HEK293 (cell line): Measurements from ENCODE around the gene RAI14.
"Not testable (repeated sequence)": the region's sequence is repeated elsewhere in the genome, so short reads cannot be mapped to it uniquely, and the experiment has no call there.

ENCODE experiments used
- CTCF ChIA-PET: fragments of 350-600 bp; formaldehyde crosslinking; extraction: SDS; loops from one replicate; lab custom pipeline; 2021; ENCODE audit warnings: antibody characterized with exemption; lab: Yijun Ruan, JAX
- POLR2A ChIA-PET: fragments of 300-600 bp; formaldehyde crosslinking; extraction: SDS; loops from one replicate; lab custom pipeline; 2020; ENCODE audit warnings: antibody characterized with exemption, inconsistent platforms; lab: Yijun Ruan, JAX
- H3K27ac ChIP-seq: fragments of 200-500 bp; sonication (Bioruptor generic); 2 replicates; pipeline ENCODE4 v1.5.1; 2014; ENCODE audit warnings: low read depth, low read length, control low read depth, inconsistent platforms; ENCODE audit errors: extremely low read depth
- H3K36me3 ChIP-seq, 2 experiments: fragments of 200-500 bp in 1 of 2; sonication (Bioruptor generic) in 1 of 2; 1 replicate in 1 of 2; 2 replicates in 1 of 2; pipeline ENCODE4 v1.5.1; 2014 to 2017; ENCODE audit warnings: inconsistent platforms in 2 of 2, low read length in 2 of 2; ENCODE audit not compliant: control insufficient read depth in 2 of 2, insufficient read depth in 1 of 2
- H3K4me1 ChIP-seq: fragments of 200-500 bp; sonication (Bioruptor generic); 2 replicates; pipeline ENCODE4 v1.5.1; 2014; ENCODE audit warnings: mild to moderate bottlenecking, low read length, inconsistent platforms; ENCODE audit not compliant: control insufficient read depth, insufficient read depth
- H3K4me3 ChIP-seq: 2 replicates; pipeline ENCODE4 v1.5.1; 2011; ENCODE audit warnings: low read depth, mild to moderate bottlenecking, control low read depth, low read length, moderate library complexity
- H3K9me3 ChIP-seq: fragments of 200-500 bp; sonication (Bioruptor generic); 2 replicates; pipeline ENCODE4 v1.5.1; 2014; ENCODE audit warnings: low read depth, low read length, inconsistent platforms; ENCODE audit not compliant: control insufficient read depth, insufficient read depth
- GLIS2 ChIP-seq: fragments of 450-650 bp; formaldehyde crosslinking; IDR thresholded peaks from 2 replicates; pipeline ENCODE4 v1.5.1; 2016; ENCODE audit warnings: missing biosample characterization, missing genetic modification characterization
- MZF1 ChIP-seq: fragments of 450-650 bp; formaldehyde crosslinking; IDR thresholded peaks from 2 replicates; pipeline ENCODE4 v1.5.1; 2017; ENCODE audit warnings: missing biosample characterization, missing genetic modification characterization, borderline replicate concordance
- SETDB1 ChIP-seq: IDR thresholded peaks from one replicate; pipeline ENCODE4 v1.6.1; 2017; ENCODE audit warnings: mild to moderate bottlenecking, low read length, moderate library complexity, mixed read lengths; ENCODE audit not compliant: insufficient read length
- YY2 ChIP-seq: fragments of 450-650 bp; formaldehyde crosslinking; IDR thresholded peaks from 2 replicates; pipeline ENCODE4 v1.5.1; 2016; ENCODE audit warnings: missing biosample characterization, missing genetic modification characterization
- ZBTB1 ChIP-seq: fragments of 450-650 bp; formaldehyde crosslinking; IDR thresholded peaks from 2 replicates; pipeline ENCODE4 v1.5.1; 2016; ENCODE audit warnings: missing biosample characterization, missing genetic modification characterization
- ZBTB21 ChIP-seq: fragments of 450-650 bp; formaldehyde crosslinking; IDR thresholded peaks from 2 replicates; pipeline ENCODE4 v1.5.1; 2017; ENCODE audit warnings: missing biosample characterization, missing genetic modification characterization
- ZNF155 ChIP-seq: fragments of 450-650 bp; formaldehyde crosslinking; IDR thresholded peaks from 2 replicates; pipeline ENCODE4 v1.5.1; 2016; ENCODE audit warnings: missing biosample characterization, missing genetic modification characterization
- ZNF274 ChIP-seq, 2 experiments: fragments of 200-500 bp in 1 of 2; fragments of 450-650 bp in 1 of 2; sonication (Bioruptor generic) in 1 of 2; formaldehyde crosslinking in 1 of 2; IDR thresholded peaks; 2 replicates each; pipeline versions ENCODE4 v1.5.1 to v1.6.1; 2014 to 2016; ENCODE audit warnings: borderline replicate concordance in 1 of 2, inconsistent platforms in 1 of 2, low read length in 1 of 2, missing biosample characterization in 1 of 2, missing genetic modification characterization in 1 of 2
- ZNF302 ChIP-seq: fragments of 450-650 bp; formaldehyde crosslinking; IDR thresholded peaks from 2 replicates; pipeline ENCODE4 v1.5.1; 2016; ENCODE audit warnings: missing biosample characterization, missing genetic modification characterization, low read depth
- ZNF37A ChIP-seq: fragments of 450-650 bp; IDR thresholded peaks from 2 replicates; pipeline ENCODE4 v1.5.1; 2018; ENCODE audit warnings: missing biosample characterization, missing genetic modification characterization
- ZNF426 ChIP-seq: fragments of 450-650 bp; formaldehyde crosslinking; IDR thresholded peaks from 2 replicates; pipeline ENCODE4 v1.5.1; 2017; ENCODE audit warnings: missing biosample characterization, missing genetic modification characterization, mild to moderate bottlenecking, inconsistent platforms, moderate library complexity
- ZNF596 ChIP-seq: fragments of 450-650 bp; IDR thresholded peaks from 2 replicates; pipeline ENCODE4 v1.5.0; 2018; ENCODE audit warnings: missing biosample characterization, mild to moderate bottlenecking, missing genetic modification characterization, moderate library complexity
- ZNF610 ChIP-seq: fragments of 450-650 bp; formaldehyde crosslinking; IDR thresholded peaks from 2 replicates; pipeline ENCODE4 v1.5.1; 2016; ENCODE audit warnings: missing biosample characterization, missing genetic modification characterization, borderline replicate concordance
- ZNF76 ChIP-seq: fragments of 450-650 bp; formaldehyde crosslinking; IDR thresholded peaks from 2 replicates; pipeline ENCODE4; 2016; ENCODE audit warnings: low read depth, missing biosample characterization, missing genetic modification characterization, borderline replicate concordance
- ZNF837 ChIP-seq: fragments of 450-650 bp; formaldehyde crosslinking; IDR thresholded peaks from 2 replicates; pipeline ENCODE4 v1.5.1; 2016; ENCODE audit warnings: missing biosample characterization, missing genetic modification characterization
- ZSCAN23 ChIP-seq: fragments of 450-650 bp; formaldehyde crosslinking; IDR thresholded peaks from 2 replicates; pipeline ENCODE4 v1.5.1; 2016; ENCODE audit warnings: missing biosample characterization, missing genetic modification characterization
- TF ChIP-seq, protein P1 (sequence below): fragments of 450-650 bp; formaldehyde crosslinking; IDR thresholded peaks from 2 replicates; pipeline ENCODE4 v1.5.1; 2017; ENCODE audit warnings: missing biosample characterization, missing genetic modification characterization
- TF ChIP-seq, protein P2 (sequence below): fragments of 450-650 bp; formaldehyde crosslinking; IDR thresholded peaks from 2 replicates; pipeline ENCODE4 v1.5.1; 2016; ENCODE audit warnings: missing biosample characterization, missing genetic modification characterization

The RAI14 gene

DNA sequence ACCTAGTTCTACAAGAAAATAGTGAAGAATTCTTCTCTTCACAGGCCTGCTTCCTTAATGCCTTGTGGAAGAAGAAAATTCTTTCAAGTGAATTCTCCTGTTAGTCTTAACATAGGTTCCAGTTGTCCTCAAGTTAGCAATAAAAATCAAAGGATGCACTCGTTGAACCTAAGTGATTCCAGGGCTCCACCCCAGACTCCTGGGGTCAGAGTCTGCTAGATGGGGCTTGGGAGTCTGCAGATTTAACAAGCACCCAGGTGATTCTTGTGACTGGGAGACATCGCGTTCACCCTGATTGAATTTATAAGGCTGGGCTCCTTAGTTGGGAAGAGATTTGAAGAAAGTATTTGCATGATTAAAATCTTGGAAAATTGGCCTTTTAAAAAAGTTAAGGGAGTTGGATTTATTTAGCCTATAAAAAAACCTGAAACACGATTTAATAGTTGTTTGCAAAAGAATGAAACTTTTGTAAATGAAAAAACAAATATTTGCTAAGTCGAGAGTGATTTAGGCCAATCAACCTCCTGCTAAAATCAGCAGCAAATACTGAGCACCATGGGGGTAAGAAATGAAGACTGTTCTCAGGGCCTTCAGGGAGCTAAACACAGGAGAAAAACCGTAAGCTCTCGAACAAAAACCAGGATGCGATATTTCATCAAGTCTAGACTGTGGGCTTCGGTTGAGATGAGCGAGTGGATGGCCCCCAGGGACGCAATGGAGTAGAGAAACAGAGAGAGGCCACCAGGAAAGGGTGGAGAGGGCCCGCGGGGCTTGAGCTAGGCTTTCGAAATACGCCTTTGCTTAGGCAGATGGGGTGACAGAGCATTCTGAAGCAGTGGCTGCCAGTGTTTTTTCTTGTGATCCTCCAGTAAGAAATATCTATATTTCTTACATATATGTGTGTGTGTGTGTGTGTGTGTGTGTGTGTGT, 95.9 kb downstream of the RAI14 start:
- ChIA-PET POLR2A (no interaction called here), CTCF (interaction anchor here (1.1 kb wide), 1 partner anchor 9 kb away, joined by 5 read pairs; no protein-coding TSS in a partner anchor)
- no peak for TF ChIP-seq ZNF837
- no peak for TF ChIP-seq ZBTB21 (tag by site-specific recombination)
- no peak for TF ChIP-seq GLIS2 (tag by site-specific recombination)
- no peak for TF ChIP-seq ZSCAN23 (tag by site-specific recombination)
- TF ChIP-seq ZNF610 (tag by site-specific recombination), result no peak
- TF ChIP-seq, protein P1, sequence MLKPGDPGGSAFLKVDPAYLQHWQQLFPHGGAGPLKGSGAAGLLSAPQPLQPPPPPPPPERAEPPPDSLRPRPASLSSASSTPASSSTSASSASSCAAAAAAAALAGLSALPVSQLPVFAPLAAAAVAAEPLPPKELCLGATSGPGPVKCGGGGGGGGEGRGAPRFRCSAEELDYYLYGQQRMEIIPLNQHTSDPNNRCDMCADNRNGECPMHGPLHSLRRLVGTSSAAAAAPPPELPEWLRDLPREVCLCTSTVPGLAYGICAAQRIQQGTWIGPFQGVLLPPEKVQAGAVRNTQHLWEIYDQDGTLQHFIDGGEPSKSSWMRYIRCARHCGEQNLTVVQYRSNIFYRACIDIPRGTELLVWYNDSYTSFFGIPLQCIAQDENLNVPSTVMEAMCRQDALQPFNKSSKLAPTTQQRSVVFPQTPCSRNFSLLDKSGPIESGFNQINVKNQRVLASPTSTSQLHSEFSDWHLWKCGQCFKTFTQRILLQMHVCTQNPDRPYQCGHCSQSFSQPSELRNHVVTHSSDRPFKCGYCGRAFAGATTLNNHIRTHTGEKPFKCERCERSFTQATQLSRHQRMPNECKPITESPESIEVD (tag by site-specific recombination), result no peak
- no peak for TF ChIP-seq ZNF155 (tag by site-specific recombination)
- TF ChIP-seq SETDB1, result no peak
- TF ChIP-seq ZBTB1 (tag by site-specific recombination), result no peak
- no peak for TF ChIP-seq ZNF37A (tag by site-specific recombination)
- TF ChIP-seq ZNF426 (tag by site-specific recombination), result no peak
- no peak for TF ChIP-seq YY2 (tag by site-specific recombination)
- no peak for TF ChIP-seq ZNF76
- TF ChIP-seq, protein P2, sequence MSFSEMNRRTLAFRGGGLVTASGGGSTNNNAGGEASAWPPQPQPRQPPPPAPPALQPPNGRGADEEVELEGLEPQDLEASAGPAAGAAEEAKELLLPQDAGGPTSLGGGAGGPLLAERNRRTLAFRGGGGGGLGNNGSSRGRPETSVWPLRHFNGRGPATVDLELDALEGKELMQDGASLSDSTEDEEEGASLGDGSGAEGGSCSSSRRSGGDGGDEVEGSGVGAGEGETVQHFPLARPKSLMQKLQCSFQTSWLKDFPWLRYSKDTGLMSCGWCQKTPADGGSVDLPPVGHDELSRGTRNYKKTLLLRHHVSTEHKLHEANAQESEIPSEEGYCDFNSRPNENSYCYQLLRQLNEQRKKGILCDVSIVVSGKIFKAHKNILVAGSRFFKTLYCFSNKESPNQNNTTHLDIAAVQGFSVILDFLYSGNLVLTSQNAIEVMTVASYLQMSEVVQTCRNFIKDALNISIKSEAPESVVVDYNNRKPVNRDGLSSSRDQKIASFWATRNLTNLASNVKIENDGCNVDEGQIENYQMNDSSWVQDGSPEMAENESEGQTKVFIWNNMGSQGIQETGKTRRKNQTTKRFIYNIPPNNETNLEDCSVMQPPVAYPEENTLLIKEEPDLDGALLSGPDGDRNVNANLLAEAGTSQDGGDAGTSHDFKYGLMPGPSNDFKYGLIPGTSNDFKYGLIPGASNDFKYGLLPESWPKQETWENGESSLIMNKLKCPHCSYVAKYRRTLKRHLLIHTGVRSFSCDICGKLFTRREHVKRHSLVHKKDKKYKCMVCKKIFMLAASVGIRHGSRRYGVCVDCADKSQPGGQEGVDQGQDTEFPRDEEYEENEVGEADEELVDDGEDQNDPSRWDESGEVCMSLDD (tag by site-specific recombination), result no peak
- no peak for TF ChIP-seq ZNF302 (tag by site-specific recombination)
- TF ChIP-seq MZF1 (tag by site-specific recombination), result no peak
- TF ChIP-seq ZNF274 (IDR thresholded peaks at IDR 0.05; ENCODE audit: low read length), result no peak
- TF ChIP-seq ZNF274 (tag by site-specific recombination; IDR thresholded peaks at IDR 0.05; ENCODE audit: borderline replicate concordance), result no peak
- TF ChIP-seq ZNF596 (tag by site-specific recombination), result no peak
- Histone ChIP-seq H3K4me1 (0 out of 2 replicates have a peak, but pooled peaks cover 4% of the 10 kb centered on the region), H3K36me3 (no peaks in the 10 kb centered on the region; a peak in 1 of 3 replicates), H3K27ac (no peak overlapping the region), H3K4me3 (no peak overlapping the region), H3K9me3 (no peaks in the 10 kb centered on the region)

DNA sequence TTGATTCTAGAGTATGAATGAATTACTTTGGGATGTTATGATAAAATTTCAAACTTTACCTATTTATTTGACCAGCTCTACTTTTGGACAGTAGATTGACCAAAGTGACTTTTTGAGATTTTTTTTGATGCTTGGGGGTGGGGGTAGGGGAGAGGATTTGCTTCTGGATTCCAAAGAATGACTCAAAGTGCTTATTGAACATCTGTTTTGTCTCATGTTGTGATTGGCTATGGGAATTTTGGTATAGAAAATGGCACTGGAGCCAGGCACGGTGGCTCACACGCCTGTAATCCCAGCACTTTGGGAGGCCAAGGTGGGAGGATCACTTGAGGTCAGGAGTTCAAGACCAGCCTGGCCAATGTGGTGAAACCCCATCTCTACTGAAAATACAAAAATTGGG, 97.1 kb downstream of the RAI14 start:
- H3K4me3 ChIP-seq, POLR2A ChIA-PET, H3K27ac ChIP-seq, H3K36me3 ChIP-seq, H3K4me1 ChIP-seq, H3K9me3 ChIP-seq: not testable (repeated sequence)
- CTCF ChIA-PET, result interaction anchor here (0.7 kb wide), 1 partner anchor 65 kb away, joined by 3 read pairs; no protein-coding TSS in a partner anchor
